ENCODE measurements around the gene RHBDL1.

DNA sequence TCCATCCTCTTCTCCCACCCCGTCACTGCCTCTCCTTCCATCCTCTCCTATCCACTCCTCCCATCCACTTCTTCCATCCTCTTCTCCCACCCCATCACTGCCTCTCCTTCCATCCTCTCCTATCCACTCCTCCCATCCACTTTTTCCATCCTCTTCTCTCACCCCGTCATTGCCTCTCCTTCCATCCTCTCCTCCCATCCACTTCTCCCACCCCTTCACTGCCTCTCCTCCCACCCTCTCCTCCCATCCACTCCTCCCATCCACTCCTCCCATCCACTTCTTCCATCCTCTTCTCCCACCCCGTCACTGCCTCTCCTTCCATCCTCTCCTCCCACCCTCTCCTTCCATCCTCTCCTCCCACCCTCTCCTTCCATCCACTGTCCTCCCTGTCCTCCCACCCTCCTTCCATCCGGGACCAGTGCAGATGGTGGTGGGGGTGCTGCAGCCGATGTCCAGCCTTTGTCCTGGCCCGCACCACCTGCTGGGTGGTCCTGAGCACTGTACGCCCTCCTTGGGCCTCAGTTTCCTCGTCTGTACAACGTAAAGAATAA is 43.6 kb upstream of the RHBDL1 start:
- TF ChIP-seq, protein P1, sequence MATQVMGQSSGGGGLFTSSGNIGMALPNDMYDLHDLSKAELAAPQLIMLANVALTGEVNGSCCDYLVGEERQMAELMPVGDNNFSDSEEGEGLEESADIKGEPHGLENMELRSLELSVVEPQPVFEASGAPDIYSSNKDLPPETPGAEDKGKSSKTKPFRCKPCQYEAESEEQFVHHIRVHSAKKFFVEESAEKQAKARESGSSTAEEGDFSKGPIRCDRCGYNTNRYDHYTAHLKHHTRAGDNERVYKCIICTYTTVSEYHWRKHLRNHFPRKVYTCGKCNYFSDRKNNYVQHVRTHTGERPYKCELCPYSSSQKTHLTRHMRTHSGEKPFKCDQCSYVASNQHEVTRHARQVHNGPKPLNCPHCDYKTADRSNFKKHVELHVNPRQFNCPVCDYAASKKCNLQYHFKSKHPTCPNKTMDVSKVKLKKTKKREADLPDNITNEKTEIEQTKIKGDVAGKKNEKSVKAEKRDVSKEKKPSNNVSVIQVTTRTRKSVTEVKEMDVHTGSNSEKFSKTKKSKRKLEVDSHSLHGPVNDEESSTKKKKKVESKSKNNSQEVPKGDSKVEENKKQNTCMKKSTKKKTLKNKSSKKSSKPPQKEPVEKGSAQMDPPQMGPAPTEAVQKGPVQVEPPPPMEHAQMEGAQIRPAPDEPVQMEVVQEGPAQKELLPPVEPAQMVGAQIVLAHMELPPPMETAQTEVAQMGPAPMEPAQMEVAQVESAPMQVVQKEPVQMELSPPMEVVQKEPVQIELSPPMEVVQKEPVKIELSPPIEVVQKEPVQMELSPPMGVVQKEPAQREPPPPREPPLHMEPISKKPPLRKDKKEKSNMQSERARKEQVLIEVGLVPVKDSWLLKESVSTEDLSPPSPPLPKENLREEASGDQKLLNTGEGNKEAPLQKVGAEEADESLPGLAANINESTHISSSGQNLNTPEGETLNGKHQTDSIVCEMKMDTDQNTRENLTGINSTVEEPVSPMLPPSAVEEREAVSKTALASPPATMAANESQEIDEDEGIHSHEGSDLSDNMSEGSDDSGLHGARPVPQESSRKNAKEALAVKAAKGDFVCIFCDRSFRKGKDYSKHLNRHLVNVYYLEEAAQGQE (IDR thresholded peaks at IDR 0.05; ENCODE audit: borderline replicate concordance): no peak
- TF ChIP-seq, protein P2, sequence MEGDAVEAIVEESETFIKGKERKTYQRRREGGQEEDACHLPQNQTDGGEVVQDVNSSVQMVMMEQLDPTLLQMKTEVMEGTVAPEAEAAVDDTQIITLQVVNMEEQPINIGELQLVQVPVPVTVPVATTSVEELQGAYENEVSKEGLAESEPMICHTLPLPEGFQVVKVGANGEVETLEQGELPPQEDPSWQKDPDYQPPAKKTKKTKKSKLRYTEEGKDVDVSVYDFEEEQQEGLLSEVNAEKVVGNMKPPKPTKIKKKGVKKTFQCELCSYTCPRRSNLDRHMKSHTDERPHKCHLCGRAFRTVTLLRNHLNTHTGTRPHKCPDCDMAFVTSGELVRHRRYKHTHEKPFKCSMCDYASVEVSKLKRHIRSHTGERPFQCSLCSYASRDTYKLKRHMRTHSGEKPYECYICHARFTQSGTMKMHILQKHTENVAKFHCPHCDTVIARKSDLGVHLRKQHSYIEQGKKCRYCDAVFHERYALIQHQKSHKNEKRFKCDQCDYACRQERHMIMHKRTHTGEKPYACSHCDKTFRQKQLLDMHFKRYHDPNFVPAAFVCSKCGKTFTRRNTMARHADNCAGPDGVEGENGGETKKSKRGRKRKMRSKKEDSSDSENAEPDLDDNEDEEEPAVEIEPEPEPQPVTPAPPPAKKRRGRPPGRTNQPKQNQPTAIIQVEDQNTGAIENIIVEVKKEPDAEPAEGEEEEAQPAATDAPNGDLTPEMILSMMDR (IDR thresholded peaks at IDR 0.05; ENCODE audit: poor library complexity, severe bottlenecking): no peak
